Tibial nerve (tissue), 4 donors: ENCODE measurements around the gene HOXB4. TPM values are rescaled to one million over a fixed set of nuclear protein-coding genes. Genes with fewer than 3 reads are reported as not detected.

Experiments used
- DNase-seq, 2 donors: peaks; one replicate each; pipeline ENCODE4 v3.0.0-alpha.2; 2019; ENCODE audit warnings: low spot score in 2 of 2
- H3K27ac ChIP-seq, 4 donors: fragments of 200-600 bp; sonication (generic) in 3 of 4; one replicate each; pipeline ENCODE4 v1.5.1; 2017 to 2019; ENCODE audit warnings: mild to moderate bottlenecking in 1 of 4
- H3K27me3 ChIP-seq, 2 donors: fragments of 200-600 bp; sonication (generic) in 1 of 2; one replicate each; pipeline versions ENCODE4 v1.5.1 to v1.6.0; 2017 to 2019
- H3K36me3 ChIP-seq, 3 donors: fragments of 200-600 bp; sonication (generic); one replicate each; pipeline ENCODE4 v1.5.1; 2018 to 2019
- H3K4me1 ChIP-seq, 4 donors: fragments of 200-600 bp; sonication (generic) in 3 of 4; one replicate each; pipeline ENCODE4 v1.5.1; 2017 to 2019
- H3K4me3 ChIP-seq, 4 donors: fragments of 200-600 bp; sonication (generic) in 3 of 4; one replicate each; pipeline ENCODE4 v1.5.1; 2017 to 2019; ENCODE audit warnings: mild to moderate bottlenecking in 1 of 4, moderate library complexity in 1 of 4
- H3K9me3 ChIP-seq, 4 donors: fragments of 200-600 bp; sonication (generic) in 3 of 4; one replicate each; pipeline ENCODE4 v1.5.1; 2017 to 2019
- CTCF ChIP-seq, 5 experiments: fragments of 200-600 bp in 3 of 5; fragments of 450-650 bp in 2 of 5; sonication (generic) in 3 of 5; IDR thresholded peaks; one replicate each; pipeline ENCODE4 v1.5.1; 2016 to 2019; ENCODE audit warnings: antibody characterized with exemption in 5 of 5, mild to moderate bottlenecking in 3 of 5, moderate library complexity in 2 of 5
- EP300 ChIP-seq, 2 donors: sonication (generic); formaldehyde crosslinking; IDR thresholded peaks; one replicate each; pipeline ENCODE4 v1.6.1; 2017; ENCODE audit warnings: antibody characterized with exemption in 2 of 2, mild to moderate bottlenecking in 1 of 2
- POLR2A ChIP-seq, 2 donors: fragments of 450-650 bp; IDR thresholded peaks; one replicate each; pipeline ENCODE4 v1.6.1; 2017; ENCODE audit warnings: antibody characterized with exemption in 2 of 2, mild to moderate bottlenecking in 2 of 2, moderate library complexity in 2 of 2
- WGBS, 2 donors: methylation state at CpG; one replicate each; pipeline ENCODE4 v1.1.5; 2018; 5-methylcytosine and 5-hydroxymethylcytosine counted together
- total RNA-seq, 4 donors: library from RNA; depleted of rRNA; stranded (reverse); fragments of >200 nt; gene quantifications; one replicate each; pipeline ENCODE4 v1.1.0, GENCODE V29; 2016

The HOXB4 gene
- total RNA-seq, 4 donors from 2014 or later, result 1.2 to 3.5 (median 2.0) TPM

- Histone ChIP-seq H3K4me3 (no peak overlapping the region), H3K36me3 (no peaks in the 10 kb centered on the region), H3K27ac (no peak overlapping the region), H3K27me3 (peaks cover 0 to 98% of the 10 kb centered on the region in 2 donors), H3K4me1 (peaks cover 0 to 45% (median 9%) of the 10 kb centered on the region in 4 donors), H3K9me3 (no peaks in the 10 kb centered on the region)
- TF ChIP-seq EP300 (IDR thresholded peaks at IDR 0.05), result no peak
- no peak for TF ChIP-seq POLR2A (IDR thresholded peaks at IDR 0.05)
- WGBS, 2 donors, result 19 to 27% methylated on average over 42 to 43 of the region's 43 CpGs
- no peak for DNase-seq
Observed at GRCh38 chr17:48617471-48618255, 39.5 kb upstream of the HOXB4 start.

DNA sequence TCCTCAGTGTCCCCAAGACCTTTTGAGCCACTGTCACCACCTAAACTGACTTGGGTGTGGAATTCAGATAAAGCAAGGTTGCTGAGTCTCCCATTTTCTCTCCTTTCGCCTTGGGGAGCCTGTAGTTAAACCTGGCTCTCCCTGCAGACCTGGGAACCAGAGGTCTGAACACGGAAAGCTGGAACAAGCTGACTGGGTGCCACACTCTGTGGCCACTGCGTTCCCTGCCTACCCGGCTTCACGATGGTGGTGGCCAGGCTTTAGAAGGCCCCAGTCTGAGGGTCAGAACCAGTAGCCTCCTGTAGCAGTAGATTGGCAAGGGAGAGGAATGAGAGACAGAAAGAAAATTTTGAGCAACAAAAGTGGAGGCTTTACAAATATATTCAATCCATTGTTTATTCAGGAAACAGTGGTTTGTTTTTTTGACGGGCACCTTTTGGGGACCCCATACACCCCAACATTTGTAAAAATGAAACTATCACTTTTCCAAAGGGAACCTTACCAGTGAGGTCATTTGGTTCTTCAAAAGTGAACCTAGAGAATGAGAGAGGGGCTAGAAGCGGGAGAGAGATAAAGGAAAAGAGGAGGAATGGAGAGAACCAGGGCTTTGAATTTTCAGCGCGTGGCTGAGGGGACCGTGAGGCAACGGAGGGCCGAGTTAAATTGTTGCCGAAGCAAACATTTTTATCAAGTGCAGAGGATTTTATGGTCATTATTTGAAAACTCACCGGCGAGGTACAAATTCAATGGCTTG lies 38.7 kb upstream of the HOXB4 start:
- H3K27ac ChIP-seq, result no peak overlapping the region
- WGBS, 2 donors, result 49 to 52% methylated on average over 15 of the region's 15 CpGs
- H3K4me1 ChIP-seq, result peaks cover 0 to 53% (median 13%) of the 10 kb centered on the region in 4 donors
- no peak overlapping the region for H3K4me3 ChIP-seq
- peaks cover 2 to 98% of the 10 kb centered on the region in 2 donors for H3K27me3 ChIP-seq
- TF ChIP-seq EP300 (IDR thresholded peaks at IDR 0.05) (no peak), POLR2A (IDR thresholded peaks at IDR 0.05) (no peak), CTCF (IDR thresholded peaks at IDR 0.05) (no peak)
- no peaks in the 10 kb centered on the region for H3K36me3 ChIP-seq
- no peaks in the 10 kb centered on the region for H3K9me3 ChIP-seq
- no peak for DNase-seq

DNA sequence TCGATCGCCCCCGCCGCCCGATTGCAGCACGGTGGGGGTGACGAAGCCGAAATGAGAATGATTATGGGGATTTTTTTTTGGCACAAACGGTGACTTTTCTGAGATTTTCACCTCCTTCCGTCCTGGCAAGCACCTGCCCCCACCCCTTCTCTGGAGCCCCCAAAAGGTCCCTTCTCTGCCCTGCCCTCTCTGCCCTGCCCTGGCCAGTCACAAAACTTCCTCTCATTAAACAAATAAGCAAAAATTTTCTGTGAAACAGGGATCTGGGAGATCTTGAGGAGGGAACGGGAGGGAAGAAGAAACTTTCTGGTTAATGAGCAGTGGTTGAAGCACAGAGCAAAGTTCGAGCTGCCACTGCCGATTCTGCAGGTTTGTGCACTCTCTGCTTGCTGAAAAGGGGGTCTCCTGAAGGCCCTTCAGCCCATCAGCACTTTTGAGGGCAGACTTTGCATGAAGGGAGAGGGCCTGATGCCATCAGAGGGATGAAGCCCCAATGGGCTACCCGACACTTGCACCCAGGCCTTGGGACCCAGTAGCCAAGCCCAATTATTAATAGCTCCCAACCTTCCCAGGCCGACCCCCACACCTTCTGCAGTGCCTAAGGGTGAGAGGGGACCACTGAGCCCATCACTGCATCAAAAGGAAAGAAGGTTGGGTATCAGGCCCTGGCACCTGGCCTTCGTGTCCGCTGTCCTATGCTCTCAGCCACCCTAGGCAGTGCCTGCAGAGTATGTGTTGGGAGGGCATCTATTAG lies 38.0 kb upstream of the HOXB4 start:
- TF ChIP-seq POLR2A (IDR thresholded peaks at IDR 0.05) (no peak), CTCF (IDR thresholded peaks at IDR 0.05) (no peak), EP300 (IDR thresholded peaks at IDR 0.05) (no peak)
- Histone ChIP-seq H3K9me3 (no peaks in the 10 kb centered on the region), H3K36me3 (no peaks in the 10 kb centered on the region), H3K4me1 (peaks cover 0 to 61% (median 16%) of the 10 kb centered on the region in 4 donors), H3K27ac (no peak overlapping the region), H3K27me3 (peaks cover 5 to 98% of the 10 kb centered on the region in 2 donors), H3K4me3 (no peak overlapping the region)
- WGBS, 2 donors, result 32 to 42% methylated on average over 16 to 17 of the region's 17 CpGs
- no peak for DNase-seq

GRCh38 chr17:48615047-48615962 lies 37.2 kb upstream of the HOXB4 start, which contains the start of gene HOXB8:
HOXB8 (minus strand) TSS chr17:48615292; CDS start chr17:48614704, 588 bp downstream.
- H3K4me1 ChIP-seq, result peaks cover 0 to 69% (median 17%) of the 10 kb centered on the region in 4 donors
- peak within 1 kb of the TSS in 2 of 4 donors; percentile 32 to 86 for H3K27ac ChIP-seq
- peak within 1 kb of the TSS in 3 of 4 donors; percentile 21 to 71 (median 57) for H3K4me3 ChIP-seq
- no peak for DNase-seq
- 18 to 20% methylated on average over 40 to 41 of the region's 41 CpGs for WGBS, 2 donors
- no peaks in the 10 kb centered on the region for H3K36me3 ChIP-seq
- peaks cover 5 to 98% of the 10 kb centered on the region in 2 donors for H3K27me3 ChIP-seq
- no peaks in the 10 kb centered on the region for H3K9me3 ChIP-seq
- TF ChIP-seq EP300 (IDR thresholded peaks at IDR 0.05) (no peak), POLR2A (IDR thresholded peaks at IDR 0.05) (no peak), CTCF (IDR thresholded peaks at IDR 0.05) (no peak)
